Smooth muscle cell (in vitro differentiated cells): ENCODE results near the gene HACD4. TPM values are rescaled to one million over a fixed set of nuclear protein-coding genes. Genes with fewer than 3 reads are reported as not detected.

ENCODE experiments used
- DNase-seq: peaks from one replicate; lab custom pipeline; 2025; ENCODE audit not compliant: unreplicated experiment; lab: John Stamatoyannopoulos, UW
- H2AFZ ChIP-seq: fragments of 200-600 bp; sonication (generic); 2 replicates; pipeline ENCODE4 v1.6.0; 2016; ENCODE audit warnings: antibody characterized with exemption, low read depth, mild to moderate bottlenecking
- H3F3A ChIP-seq: fragments of 200-600 bp; sonication (generic); 2 replicates; pipeline ENCODE4 v1.6.0; 2017; ENCODE audit warnings: antibody characterized with exemption, low read depth
- H3K27ac ChIP-seq: fragments of 200-600 bp; sonication (generic); 2 replicates; pipeline ENCODE4 v1.5.1; 2016; ENCODE audit warnings: low read depth, mild to moderate bottlenecking
- H3K27me3 ChIP-seq: fragments of 200-600 bp; sonication (generic); 2 replicates; pipeline ENCODE4 v1.6.1; 2016; ENCODE audit warnings: low read depth, mild to moderate bottlenecking
- H3K36me3 ChIP-seq: fragments of 200-600 bp; sonication (generic); 2 replicates; pipeline ENCODE4 v1.5.1; 2016; ENCODE audit warnings: low read depth
- H3K4me1 ChIP-seq: fragments of 200-600 bp; sonication (generic); 2 replicates; pipeline ENCODE4 v1.5.1; 2016; ENCODE audit warnings: low read depth
- H3K4me2 ChIP-seq: fragments of 200-600 bp; sonication (generic); 2 replicates; pipeline ENCODE4 v1.6.0; 2016; ENCODE audit warnings: mild to moderate bottlenecking
- H3K4me3 ChIP-seq: fragments of 200-600 bp; sonication (generic); 2 replicates; pipeline ENCODE4 v1.5.1; 2016; ENCODE audit warnings: mild to moderate bottlenecking
- H3K79me2 ChIP-seq: fragments of 200-600 bp; sonication (generic); 2 replicates; pipeline ENCODE4 v1.6.0; 2016; ENCODE audit warnings: low read depth, mild to moderate bottlenecking
- H3K9ac ChIP-seq: fragments of 200-600 bp; sonication (generic); 2 replicates; pipeline ENCODE4 v1.6.0; 2016; ENCODE audit warnings: low read depth
- H3K9me3 ChIP-seq: fragments of 200-600 bp; sonication (generic); replicated peaks from 2 replicates; pipeline ENCODE4 v1.5.1; 2016; ENCODE audit warnings: low read depth
- H4K20me1 ChIP-seq: fragments of 200-600 bp; sonication (generic); 2 replicates; pipeline ENCODE4 v1.6.0; 2016; ENCODE audit warnings: low read depth
- CTCF ChIP-seq: fragments of 200-600 bp; sonication (generic); IDR thresholded peaks from 2 replicates; pipeline ENCODE4 v1.5.1; 2017; ENCODE audit warnings: borderline replicate concordance, mild to moderate bottlenecking, antibody characterized with exemption; ENCODE audit not compliant: insufficient read depth, poor library complexity, severe bottlenecking
- WGBS: methylation state at CpG from one replicate; pipeline ENCODE4 v1.1.7; 2016; ENCODE audit warnings: low lambda C conversion rate; 5-methylcytosine and 5-hydroxymethylcytosine counted together
- polyA plus RNA-seq: library from polyadenylated mRNA; unstranded; fragments of >200 nt; fragmentation: Nextera tagmentation; extraction: Ambion mirVana; gene quantifications from 2 replicates; pipeline ENCODE4 v1.2.1, GENCODE V29; 2016
- total RNA-seq: library from RNA; depleted of rRNA; stranded (reverse); fragments of >200 nt; gene quantifications from 2 replicates; pipeline ENCODE4 v1.2.3, GENCODE V29; 2014

HACD4 gene
- total and polyA plus RNA-seq, 2 experiments from 2014 or later = 2.6 to 6.2 TPM

- Histone ChIP-seq H4K20me1 (no peaks in the 10 kb centered on the region), H3K79me2 (no peaks in the 10 kb centered on the region), H3K27me3 (no peaks in the 10 kb centered on the region), H3F3A (no peaks in the 10 kb centered on the region), H3K36me3 (no peaks in the 10 kb centered on the region), H3K9me3 (no peaks in the 10 kb centered on the region), H3K9ac (no peak overlapping the region), H3K4me1 (peaks cover 3% of the 10 kb centered on the region), H3K27ac (no peak overlapping the region), H3K4me2 (no peak overlapping the region), H2AFZ (no peak overlapping the region), H3K4me3 (no peak overlapping the region)
- DNase-seq = no peak
- WGBS = 11% methylated on average over 1 of the region's 1 CpG
- no peak for TF ChIP-seq CTCF
Measured at GRCh38 chr9:21056931-21057330, 25.5 kb upstream of the HACD4 start.

GRCh38 chr9:21053851-21054250, 22.4 kb upstream of the HACD4 start:
- Histone ChIP-seq H2AFZ (no peak overlapping the region), H3F3A (no peaks in the 10 kb centered on the region), H4K20me1 (no peaks in the 10 kb centered on the region), H3K9me3 (no peaks in the 10 kb centered on the region), H3K4me3 (no peak overlapping the region), H3K27ac (no peak overlapping the region), H3K4me2 (no peak overlapping the region), H3K36me3 (no peaks in the 10 kb centered on the region), H3K9ac (no peak overlapping the region), H3K27me3 (no peaks in the 10 kb centered on the region), H3K79me2 (no peaks in the 10 kb centered on the region), H3K4me1 (peaks cover 3% of the 10 kb centered on the region)
- TF ChIP-seq CTCF = no peak
- WGBS = 60% methylated on average over 2 of the region's 2 CpGs
- DNase-seq = no peak

GRCh38 chr9:21047281-21047691, 15.8 kb upstream of the HACD4 start:
- DNase-seq = no peak
- WGBS = 31% methylated on average over 2 of the region's 2 CpGs
- H3K27ac ChIP-seq = no peak overlapping the region
- H3K4me3 ChIP-seq = no peak overlapping the region
- H3K79me2 ChIP-seq = no peaks in the 10 kb centered on the region
- H3K4me1 ChIP-seq = no peaks in the 10 kb centered on the region
- TF ChIP-seq CTCF = no peak
- H3K9me3 ChIP-seq = no peaks in the 10 kb centered on the region
- no peak overlapping the region for H2AFZ ChIP-seq
- no peak overlapping the region for H3K9ac ChIP-seq
- H3K4me2 ChIP-seq = no peak overlapping the region
- H3K36me3 ChIP-seq = no peaks in the 10 kb centered on the region
- no peaks in the 10 kb centered on the region for H3K27me3 ChIP-seq
- no peaks in the 10 kb centered on the region for H3F3A ChIP-seq
- no peaks in the 10 kb centered on the region for H4K20me1 ChIP-seq

GRCh38 chr9:21043841-21044240, 12.4 kb upstream of the HACD4 start:
- no peak for TF ChIP-seq CTCF
- WGBS = 78% methylated on average over 3 of the region's 3 CpGs

More at GRCh38 chr9:21043841-21044240, 12.4 kb upstream of the HACD4 start:
- no peak overlapping the region for H3K4me2 ChIP-seq
- H3K9ac ChIP-seq = no peak overlapping the region
- no peaks in the 10 kb centered on the region for H3K9me3 ChIP-seq
- H3K36me3 ChIP-seq = no peaks in the 10 kb centered on the region
- no peaks in the 10 kb centered on the region for H3K79me2 ChIP-seq
- no peak overlapping the region for H3K27ac ChIP-seq
- no peaks in the 10 kb centered on the region for H3K27me3 ChIP-seq
- DNase-seq = no peak
- no peaks in the 10 kb centered on the region for H3F3A ChIP-seq
- no peak overlapping the region for H2AFZ ChIP-seq
- no peak overlapping the region for H3K4me3 ChIP-seq
- no peaks in the 10 kb centered on the region for H4K20me1 ChIP-seq
- H3K4me1 ChIP-seq = no peaks in the 10 kb centered on the region
